Posterior vena cava (tissue), 2 donors: ENCODE results near the gene CHMP4B. TPM values are rescaled to one million over a fixed set of nuclear protein-coding genes. Genes with fewer than 3 reads are reported as not detected.
A peak's percentile ranks its signal among the peaks of the same experiment; 100 is the strongest.

Source experiments
- DNase-seq: peaks from one replicate; pipeline ENCODE4 v3.0.0-alpha.2; 2020; ENCODE audit warnings: low spot score
- intact Hi-C, 2 donors: fragments of 100-400 bp; cut with DNase I; formaldehyde crosslinking; loops; one replicate each; pipeline versions ENCODE4 v1.14.1 to v1.14.2; 2022 to 2023
- total RNA-seq, 2 donors: library from RNA; stranded (reverse); fragmentation: NEBNext Ultra II Directional; extraction: Animal tissue kit (Norgen Biotek cat#: 25700); gene quantifications; one replicate each; pipeline ENCODE4 v1.2.1, GENCODE V29; 2021
- donor health status: DM: yes; HTN: yes; CAD: no.
- donor health status: DM: yes; HTN: yes; CAD: no.

The CHMP4B gene
- total RNA-seq, 2 donors from 2014 or later, result 79.2 to 104 TPM

DNA sequence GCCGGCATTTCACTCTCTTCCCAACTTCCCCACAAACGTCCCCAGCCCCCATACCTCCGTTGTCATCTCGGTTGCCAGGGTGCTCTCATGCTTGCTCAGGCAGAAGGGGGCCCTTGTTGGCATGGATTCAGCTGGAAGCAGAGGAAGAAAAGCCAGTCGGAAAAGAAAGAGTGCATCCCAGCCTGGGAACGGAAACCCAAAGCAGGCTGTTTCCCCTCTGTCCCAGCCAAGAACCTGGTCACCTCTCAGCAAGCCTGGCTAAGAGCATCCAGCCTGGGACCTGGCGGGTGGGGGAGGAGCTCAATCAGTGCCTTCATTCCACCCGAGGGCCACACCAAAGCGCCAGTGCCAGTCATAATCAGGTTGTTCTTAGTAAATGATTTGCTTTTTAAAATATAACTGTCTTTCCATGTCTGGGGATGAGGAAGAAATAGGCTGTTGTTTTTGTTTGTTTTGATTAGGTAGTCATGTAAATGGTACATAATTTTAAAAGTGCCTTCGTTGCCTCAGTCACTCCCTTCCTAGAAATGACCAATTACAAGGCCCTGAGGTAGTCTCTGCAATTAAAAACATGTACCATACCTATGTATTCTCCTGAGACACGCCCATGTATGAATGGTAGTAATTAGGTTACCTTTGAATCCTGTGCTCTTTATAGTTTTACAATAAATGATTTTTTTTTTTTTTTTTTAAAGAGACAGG is 21.1 kb downstream of the CHMP4B start:
- DNase-seq, result no peak
- intact Hi-C loops, result no loop called here

DNA sequence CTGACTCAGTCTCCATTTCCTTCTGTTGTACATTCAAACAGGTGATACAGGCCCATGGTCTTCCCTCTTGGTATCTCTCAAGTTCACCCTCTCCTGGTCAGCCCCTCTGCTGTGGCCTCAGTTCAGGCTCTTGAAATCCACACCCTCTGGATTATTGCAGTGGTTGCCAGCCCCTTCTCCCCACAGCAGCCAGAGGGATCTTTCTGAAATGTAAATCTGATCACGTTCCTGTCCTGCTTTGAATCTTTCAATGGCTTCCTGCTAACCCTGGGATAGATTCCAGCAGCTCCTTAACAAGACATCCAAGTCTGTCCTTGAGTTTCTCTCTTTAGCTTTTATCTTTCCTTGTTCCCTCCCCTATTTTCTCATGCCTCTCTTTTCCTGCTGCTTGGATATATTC is 22.2 kb downstream of the CHMP4B start:
- DNase-seq, result no peak
- intact Hi-C loops, result no loop called here

DNA sequence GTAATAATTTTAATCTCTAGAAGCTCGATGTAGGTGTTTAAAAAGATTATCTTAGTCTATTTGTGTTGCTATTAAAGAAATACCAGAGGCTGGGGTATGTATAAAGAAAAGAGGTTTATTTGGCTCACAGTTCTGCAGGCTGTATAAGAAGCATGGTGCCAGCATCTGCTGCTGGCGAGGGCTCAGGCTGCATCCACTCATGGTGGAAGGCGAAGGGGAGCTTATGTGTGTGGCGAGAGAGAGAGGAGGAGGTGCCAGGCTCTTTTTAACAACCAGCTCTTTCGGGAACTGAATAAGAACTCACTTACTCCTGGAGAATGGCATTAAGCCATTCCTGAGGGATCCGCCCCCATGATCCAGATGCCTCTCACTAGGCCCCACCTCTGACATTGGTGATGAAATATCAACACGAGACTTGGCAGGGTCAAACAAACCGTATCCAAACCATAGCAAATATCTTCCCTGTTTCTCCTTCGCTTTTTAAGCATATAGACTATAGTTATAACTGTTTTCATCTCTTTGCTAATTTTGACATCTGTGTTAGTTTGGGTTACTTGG is 24.5 kb downstream of the CHMP4B start:
- no peak for DNase-seq
- intact Hi-C loops, result loop anchor here in 1 of 2 donors (1.0 kb wide), 1 partner anchor 22 kb away; no protein-coding TSS in a partner anchor

DNA sequence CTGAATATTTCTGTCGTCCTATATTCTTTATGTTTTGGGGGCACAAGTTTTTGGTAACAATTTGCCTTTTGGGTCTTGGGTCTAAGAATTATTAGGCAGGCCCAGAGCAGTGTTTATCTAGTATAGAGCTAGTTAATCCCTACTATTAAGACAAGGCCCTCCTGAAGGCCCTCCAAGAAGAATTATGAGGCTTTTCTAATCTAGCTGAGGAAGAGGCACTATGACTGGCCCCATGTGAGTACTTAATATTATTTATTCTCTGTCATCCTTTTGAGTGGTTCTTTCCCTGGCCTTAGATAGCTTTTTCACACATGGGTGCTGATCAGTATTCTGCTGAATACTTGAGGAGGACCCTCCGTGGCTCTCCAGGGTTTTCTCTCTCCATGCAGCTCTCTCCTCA is 25.1 kb downstream of the CHMP4B start:
- no peak for DNase-seq
- intact Hi-C loops, result loop anchor here in 1 of 2 donors (1.0 kb wide), 1 partner anchor 21 kb away; no protein-coding TSS in a partner anchor

DNA sequence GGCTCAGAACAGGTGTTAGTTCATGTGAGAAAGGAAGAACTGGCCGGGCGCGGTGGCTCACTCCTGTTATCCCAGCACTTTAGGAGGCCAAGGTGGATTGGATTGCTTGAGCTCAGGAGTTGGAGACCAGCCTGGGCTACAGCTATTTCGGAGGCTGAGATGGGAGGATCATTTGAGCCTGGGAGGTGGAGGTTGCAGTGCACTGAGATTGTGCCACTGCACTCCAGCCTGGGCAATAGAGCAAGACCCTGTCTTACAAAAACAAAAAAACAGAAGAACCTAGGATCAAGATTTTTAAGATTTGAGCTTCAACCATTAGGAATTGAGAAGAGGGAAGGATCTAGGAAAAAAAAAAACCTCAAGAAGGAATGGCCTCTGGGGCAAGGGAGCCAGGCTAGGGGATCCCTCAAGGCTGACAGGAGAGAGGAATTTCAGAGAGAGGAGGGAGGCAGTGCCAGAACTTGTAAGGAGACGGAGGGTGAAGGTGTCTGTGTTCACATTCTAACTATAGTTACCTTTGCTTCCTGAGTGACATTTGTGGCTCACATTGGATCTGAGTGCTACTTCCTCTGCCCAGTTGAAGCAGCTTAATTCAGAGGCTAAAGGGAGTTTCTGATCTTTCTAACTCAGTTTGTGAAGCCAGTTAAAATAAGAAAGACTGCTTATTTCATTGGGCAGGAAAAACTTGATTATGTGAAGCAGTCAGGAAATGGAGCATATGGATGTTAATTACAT is 26.1 kb downstream of the CHMP4B start:
- no peak for DNase-seq
- intact Hi-C loops, result no loop called here

DNA sequence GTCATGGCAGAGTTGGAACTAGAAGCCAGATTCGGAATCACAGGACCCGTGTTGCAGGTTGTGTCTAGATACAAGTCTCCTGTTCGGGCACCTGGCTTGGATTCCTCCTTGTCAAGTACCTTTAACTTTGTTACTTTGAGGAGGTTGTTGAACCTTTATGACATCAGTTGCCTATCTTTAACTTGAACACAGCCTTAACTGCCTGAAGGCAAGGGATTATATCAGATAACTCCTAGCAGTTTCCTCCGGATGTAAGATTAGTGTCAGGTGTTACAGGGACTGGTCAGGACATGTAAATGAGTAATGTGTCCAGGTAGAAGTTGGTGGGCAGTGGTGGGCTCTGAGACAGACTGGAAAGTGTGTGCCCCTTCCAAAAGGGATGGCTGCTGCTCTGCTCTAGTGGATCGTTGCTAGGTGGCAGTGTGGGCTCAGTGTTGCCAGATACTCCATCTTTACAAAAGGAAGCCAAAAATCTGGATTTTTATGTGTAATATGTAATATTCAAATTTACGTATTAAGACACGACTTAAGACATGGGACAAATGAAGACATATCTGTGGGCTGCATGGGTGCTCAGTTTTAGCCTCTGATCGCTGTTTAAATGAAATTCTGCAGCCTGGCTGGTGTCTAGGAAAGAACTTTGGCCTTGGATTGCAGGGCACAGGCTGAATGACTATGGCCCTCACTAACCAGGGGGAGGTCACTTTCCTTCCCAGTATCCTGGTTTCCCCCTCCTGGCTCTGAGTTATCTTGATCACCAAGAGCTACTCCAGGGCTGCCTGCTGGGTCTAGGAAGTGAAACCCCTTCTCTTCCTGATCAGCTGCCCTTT is 27.1 kb downstream of the CHMP4B start:
- intact Hi-C loops, result loop anchor here in 1 of 2 donors (1.0 kb wide), 1 partner anchor 30 kb away; no protein-coding TSS in a partner anchor
- DNase-seq, result no peak

DNA sequence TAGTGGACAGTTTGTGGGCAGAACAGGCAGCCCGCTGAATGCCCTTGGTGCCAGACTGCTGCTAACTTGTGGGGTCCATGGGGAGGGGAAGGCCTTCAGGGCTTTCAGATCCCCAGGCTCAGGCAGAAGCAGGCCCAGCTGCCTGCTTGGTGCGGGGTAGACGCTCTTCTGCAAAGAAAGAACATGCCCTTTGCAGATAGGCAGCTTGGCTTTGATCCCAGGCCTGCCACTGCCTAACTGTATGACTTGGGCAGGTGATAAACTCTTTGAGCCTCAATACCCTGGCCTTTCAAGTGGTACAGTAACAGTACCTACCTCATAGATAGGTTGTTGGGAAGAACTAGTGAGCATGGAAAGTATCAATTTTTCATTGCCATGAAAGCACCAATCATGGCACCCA is 28.4 kb downstream of the CHMP4B start:
- DNase-seq, result no peak

DNA sequence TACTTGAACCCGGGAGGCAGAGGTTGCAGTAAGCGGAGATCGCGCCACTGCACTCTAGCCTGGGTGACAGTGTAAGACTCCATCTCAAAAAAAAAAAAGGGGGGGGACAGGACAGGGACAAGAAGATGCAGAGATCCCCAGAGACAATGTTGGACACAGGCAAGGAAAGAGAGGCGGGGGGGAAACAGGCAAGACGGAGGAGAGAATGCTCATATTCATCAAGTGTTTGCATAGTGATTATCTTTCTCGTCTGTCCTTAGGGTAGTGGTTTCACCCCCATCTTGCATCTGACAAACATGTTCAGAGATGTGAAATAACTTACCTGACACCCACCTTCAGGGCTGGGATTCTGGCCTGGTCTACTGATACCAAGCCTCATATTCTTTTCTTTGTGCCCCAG is 29.0 kb downstream of the CHMP4B start:
- no peak for DNase-seq
- intact Hi-C loops, result no loop called here

More for the DNA sequence above, 28.4 kb downstream of the CHMP4B start:
- intact Hi-C loops, result no loop called here

DNA sequence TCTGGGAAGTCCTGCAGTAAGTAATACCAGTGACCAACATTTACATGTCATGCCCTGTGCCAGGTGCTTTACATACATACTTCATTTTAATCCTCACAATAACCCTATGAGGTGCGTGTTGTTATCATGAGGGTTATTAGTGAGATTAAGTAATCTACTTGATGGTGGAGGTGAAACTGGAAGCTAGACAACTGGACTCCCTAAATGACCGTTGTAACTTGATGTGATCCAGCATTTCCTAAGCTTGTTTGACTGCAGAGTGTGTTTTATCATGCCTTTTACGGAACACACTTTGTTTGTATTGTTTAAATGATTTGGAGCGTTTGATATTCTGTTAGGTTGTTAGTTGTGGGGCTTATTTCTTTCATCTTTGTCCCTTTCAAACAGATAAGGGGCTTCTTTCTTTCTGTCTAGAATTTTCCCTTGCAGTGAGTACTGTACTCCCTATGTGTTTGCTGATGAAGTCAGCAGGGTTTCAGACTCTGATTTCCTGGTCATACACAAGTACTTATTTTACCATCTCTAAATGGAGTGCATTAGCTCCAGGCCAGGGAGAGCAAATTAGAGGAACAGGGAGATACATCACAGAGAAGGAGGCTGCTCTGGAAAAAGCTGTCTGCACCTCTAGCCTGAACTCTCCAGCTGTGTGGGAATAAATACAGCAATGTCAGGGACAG is 29.7 kb downstream of the CHMP4B start:
- no peak for DNase-seq
- intact Hi-C loops, result no loop called here

DNA sequence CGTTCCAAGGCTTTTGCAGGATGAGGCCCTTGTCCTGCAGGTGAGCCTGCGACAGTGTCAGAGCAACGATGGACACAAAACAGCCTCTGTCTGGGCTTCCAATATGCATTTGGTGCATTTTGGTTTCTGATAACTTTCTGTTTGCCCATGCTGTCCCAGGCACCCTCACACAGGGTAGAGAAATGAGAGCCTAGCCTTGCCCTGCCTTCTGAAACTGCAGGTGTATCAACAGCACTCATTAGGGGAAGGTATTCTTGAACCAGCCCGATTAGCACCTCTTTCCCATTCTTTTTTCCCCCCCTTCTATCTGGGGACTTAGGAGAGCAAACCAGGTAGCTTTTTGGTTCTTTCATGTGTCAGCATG is 30.3 kb downstream of the CHMP4B start:
- no peak for DNase-seq
- intact Hi-C loops, result no loop called here

DNA sequence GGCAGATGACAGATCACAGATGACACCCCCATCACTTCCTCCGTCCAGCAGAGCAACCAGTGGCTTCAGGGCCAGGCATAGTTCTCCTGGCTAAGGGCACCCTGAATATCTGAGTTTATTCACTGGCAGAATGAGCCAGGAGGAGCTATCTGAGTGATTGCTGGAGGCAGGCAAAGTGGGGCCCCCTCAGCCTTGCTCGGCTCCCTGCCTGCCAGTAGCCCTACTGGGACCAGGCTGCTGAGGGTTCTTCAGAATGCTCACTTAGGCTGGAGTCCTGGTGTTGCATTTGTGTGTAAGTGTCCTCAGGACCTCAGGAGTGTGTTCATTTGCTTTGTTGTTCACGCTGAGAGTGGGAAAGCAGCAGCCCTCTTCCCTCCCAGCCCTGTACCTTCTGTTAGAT is 31.2 kb downstream of the CHMP4B start:
- intact Hi-C loops, result no loop called here
- no peak for DNase-seq

DNA sequence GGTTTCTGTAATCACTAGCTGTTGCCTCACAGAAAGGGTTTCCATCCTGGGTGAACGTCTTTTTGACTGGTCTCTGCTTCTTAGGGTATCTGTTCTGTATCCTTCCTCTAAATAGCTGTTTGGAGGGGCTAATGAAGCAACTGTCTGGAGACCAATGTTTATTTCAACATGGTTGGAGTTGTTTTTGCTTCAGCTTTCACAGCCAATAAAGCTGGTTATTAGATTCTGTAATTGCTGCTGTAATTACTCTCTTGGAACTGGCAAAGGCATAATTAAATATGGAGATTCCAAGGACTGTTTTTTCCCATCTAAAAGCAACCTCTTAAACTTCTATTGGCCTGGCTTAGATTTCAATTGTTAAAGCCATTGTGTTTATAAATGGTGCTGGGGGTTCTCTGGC is 31.9 kb downstream of the CHMP4B start:
- DNase-seq, result no peak
- intact Hi-C loops, result no loop called here

DNA sequence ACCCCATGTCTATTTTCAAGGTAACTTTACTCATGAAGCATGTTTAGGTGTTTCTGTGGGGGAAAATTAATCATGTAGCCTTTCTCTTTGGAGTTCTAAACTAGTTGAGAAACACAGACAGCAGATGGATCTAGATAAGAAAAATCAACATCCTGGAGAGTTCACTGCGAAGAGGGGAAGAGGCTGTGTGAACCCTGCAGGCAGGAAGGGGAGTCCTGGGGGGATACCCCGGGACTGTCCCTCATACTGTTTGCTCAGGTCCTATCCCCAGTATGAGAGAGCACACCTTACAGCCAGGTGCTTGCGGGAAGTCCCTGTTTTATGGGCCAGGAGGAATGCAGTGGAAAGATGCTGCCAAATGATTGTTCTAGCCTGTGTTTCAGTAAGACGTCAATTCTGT is 32.7 kb downstream of the CHMP4B start:
- no peak for DNase-seq
- intact Hi-C loops, result no loop called here

DNA sequence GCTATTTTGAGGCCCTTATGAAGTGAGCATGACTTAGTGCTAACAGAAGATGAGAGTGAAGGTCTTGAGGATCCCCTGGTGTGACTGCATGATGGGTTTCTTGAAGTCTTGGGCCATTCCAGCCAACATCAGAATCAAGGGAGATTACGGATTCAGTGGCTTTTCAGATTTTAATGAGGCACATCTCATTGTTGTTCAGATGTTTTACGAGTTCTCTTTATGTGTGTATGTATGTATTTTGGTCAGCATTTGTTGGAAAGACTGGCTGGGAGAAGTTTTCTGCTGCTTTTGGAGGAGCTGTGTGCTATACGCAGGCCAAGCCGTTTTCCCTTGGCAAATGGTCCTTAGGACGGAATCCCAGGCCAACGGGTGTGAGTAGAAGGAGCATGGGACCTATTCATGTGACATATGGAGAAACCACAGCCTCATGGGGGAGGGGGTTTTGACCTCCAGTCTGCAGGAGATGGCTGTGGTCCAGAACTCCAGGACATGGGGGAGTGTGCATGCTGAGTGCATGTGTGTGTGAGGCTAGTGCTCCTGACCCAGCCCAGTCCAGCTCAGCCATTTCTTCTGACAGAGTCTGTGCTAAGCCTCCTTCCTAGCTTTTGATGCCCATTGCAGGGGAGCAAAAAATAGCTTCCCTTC is 35.3 kb downstream of the CHMP4B start:
- intact Hi-C loops, result no loop called here
- DNase-seq, result no peak

DNA sequence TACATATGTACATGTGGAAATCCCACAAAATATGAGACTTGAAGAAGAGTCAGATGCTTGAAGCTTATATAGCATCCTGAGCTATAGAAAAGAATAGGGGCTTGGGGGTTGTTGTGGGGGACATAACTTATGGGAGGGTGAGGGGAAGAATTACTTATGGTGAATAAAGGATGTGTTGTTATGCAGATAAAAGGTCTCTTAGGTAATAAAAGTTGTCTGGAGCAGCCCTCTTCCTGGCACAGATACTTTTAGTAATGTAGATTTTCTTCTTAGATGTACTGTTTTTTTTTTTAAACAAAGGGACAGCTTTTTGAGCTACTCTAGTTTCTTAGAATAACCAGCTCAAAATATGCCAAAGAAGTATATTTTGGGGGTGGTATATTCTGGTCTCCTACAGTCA is 35.9 kb downstream of the CHMP4B start:
- DNase-seq, result no peak
- intact Hi-C loops, result no loop called here

DNA sequence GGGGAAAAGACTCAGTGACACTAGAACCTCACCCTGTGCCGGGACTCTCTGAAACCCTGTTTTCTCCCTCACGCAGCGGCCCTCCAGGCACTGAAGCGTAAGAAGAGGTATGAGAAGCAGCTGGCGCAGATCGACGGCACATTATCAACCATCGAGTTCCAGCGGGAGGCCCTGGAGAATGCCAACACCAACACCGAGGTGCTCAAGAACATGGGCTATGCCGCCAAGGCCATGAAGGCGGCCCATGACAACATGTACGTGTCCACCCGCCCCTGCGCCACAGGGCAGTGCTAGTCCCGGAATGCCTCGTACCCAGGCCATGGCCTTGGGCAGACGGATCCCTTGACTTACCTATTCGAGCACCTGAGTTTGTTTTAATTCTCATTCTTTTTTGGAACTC is 37.2 kb downstream of the CHMP4B start:
- intact Hi-C loops, result no loop called here
- no peak for DNase-seq

DNA sequence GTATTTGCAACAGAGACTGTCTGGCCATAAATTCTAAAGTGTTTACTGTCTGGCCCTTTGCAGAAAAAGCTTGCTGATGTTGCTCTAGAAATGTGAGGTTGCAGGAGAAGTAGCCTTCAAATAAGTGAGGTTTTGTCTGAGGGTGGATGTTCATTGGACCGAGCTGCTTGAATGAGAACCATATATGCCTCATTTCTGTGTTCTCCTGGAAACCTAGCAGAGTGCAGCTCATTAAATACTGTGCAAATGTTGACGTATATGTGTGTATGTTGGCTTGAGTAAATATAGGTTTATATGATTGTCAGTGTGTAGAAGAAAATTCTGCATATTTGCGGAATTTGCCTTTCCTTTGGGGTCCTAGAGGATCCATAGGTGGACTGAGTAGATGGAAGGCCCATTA is 39.0 kb downstream of the CHMP4B start:
- no peak for DNase-seq
- intact Hi-C loops, result no loop called here

DNA sequence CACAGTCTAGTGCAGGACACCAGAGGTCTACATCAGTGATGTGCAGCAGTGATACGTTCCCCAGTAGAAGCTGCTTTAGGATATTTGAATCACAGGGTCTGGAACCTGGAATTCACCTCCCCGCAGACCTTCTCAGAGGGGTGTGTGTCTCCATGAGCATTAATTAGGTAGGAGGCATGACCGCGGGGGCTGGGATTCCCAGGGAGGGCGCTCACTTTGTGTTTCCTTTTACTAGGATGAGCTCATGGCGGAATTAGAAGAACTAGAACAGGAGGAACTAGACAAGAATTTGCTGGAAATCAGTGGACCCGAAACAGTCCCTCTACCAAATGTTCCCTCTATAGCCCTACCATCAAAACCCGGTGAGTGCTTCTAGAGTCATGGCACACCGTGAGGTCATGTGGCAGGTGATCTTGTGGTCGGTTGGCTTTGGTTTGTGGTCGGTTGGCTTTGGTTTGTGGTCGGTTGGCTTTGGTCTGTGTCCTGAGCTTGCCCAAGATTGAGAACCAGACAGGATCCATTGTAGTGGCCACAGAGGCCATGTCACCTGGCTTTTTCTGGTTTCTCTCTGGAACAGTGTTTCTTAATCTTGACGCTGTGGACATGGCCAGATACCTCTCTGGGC is 40.8 kb downstream of the CHMP4B start:
- peak; percentile 18 for DNase-seq
- intact Hi-C loops, result no loop called here
